GM21576 (cell line): ENCODE data around the gene SMYD3.

Source experiments
- ATAC-seq: cut with Tn5 transposase; IDR thresholded peaks from one replicate; pipeline ENCODE4 v1.9.1; 2021; ENCODE audit warnings: mild to moderate bottlenecking, moderate library complexity; ENCODE audit not compliant: unreplicated experiment

The SMYD3 gene

GRCh38 chr1:246311461-246311860 lies 195.6 kb downstream of the SMYD3 start:
- ATAC-seq: no peak

GRCh38 chr1:246309247-246309884 lies 197.7 kb downstream of the SMYD3 start:
- ATAC-seq: no peak

- no peak for ATAC-seq
Measured at GRCh38 chr1:246308533-246309075, 198.5 kb downstream of the SMYD3 start.

GRCh38 chr1:246306415-246307037 lies 200.6 kb downstream of the SMYD3 start:
- no peak for ATAC-seq

GRCh38 chr1:246304484-246305259 lies 202.4 kb downstream of the SMYD3 start:
- ATAC-seq: no peak

- no peak for ATAC-seq
Measured at GRCh38 chr1:246302711-246303317, 204.3 kb downstream of the SMYD3 start.

- ATAC-seq: no peak
Measured at GRCh38 chr1:246302251-246302625, 204.8 kb downstream of the SMYD3 start.

- ATAC-seq: no peak
Measured at GRCh38 chr1:246301553-246302250, 205.4 kb downstream of the SMYD3 start.

- ATAC-seq: no peak
Measured at GRCh38 chr1:246300626-246301549, 206.2 kb downstream of the SMYD3 start.

- no peak for ATAC-seq
Measured at GRCh38 chr1:246297279-246298265, 209.5 kb downstream of the SMYD3 start.

- ATAC-seq: no peak
Measured at GRCh38 chr1:246295968-246296367, 211.1 kb downstream of the SMYD3 start.

GRCh38 chr1:246295340-246295739 lies 211.7 kb downstream of the SMYD3 start:
- ATAC-seq: no peak

GRCh38 chr1:246294263-246294662 lies 212.8 kb downstream of the SMYD3 start:
- no peak for ATAC-seq

GRCh38 chr1:246293366-246294121 lies 213.5 kb downstream of the SMYD3 start:
- no peak for ATAC-seq

GRCh38 chr1:246292571-246292970 lies 214.5 kb downstream of the SMYD3 start:
- no peak for ATAC-seq

- no peak for ATAC-seq
Measured at GRCh38 chr1:246291127-246291526, 216.0 kb downstream of the SMYD3 start.

- no peak for ATAC-seq
Measured at GRCh38 chr1:246283771-246284410, 223.2 kb downstream of the SMYD3 start.
